Activated CD8-positive, alpha-beta memory T cell treated with anti-CD3 and anti-CD28 coated beads, Interleukin-2, amount 50 U/mL, for 1 hour (primary cell): ENCODE measurements around the gene PLOD3.

Source experiments
- DNase-seq: peaks from one replicate; pipeline ENCODE4 v3.0.0-alpha.2; 2020; ENCODE audit errors: extremely low read depth

The PLOD3 gene

DNA sequence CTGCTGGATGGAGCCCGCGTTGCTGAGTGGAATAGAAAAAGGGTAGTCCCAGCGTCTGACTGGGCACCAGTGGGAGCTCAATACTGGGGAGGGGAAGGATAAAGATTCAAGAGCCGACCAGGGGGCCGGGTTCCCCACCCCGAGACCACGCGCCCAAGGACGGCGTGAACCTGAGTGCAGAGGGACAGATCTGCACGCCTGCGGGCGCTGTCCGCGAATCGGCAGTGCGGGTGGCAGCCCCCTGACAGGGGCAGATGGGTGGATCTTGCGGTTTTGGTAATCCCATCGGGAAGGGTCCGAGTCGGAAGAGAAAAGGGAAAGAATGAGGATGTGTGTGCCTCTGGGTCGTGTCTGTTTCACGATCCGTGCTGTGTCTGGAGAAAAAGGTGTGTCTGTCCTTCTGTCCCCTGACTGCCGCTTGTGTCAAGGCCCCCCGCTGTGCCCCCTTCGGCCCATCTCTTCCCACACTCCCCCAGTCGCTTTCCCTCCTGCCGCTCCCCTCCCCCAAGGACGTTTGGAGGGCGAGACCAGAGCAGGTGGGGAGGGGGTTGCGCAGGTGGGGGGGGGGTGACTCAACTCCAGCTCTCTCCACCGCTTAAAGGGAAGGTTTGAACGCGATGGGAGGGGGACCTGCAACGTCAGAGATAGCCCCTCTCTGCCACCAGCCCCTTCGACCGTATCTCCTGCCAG lies 51.3 kb downstream of the PLOD3 start:
- DNase-seq, result no peak

DNA sequence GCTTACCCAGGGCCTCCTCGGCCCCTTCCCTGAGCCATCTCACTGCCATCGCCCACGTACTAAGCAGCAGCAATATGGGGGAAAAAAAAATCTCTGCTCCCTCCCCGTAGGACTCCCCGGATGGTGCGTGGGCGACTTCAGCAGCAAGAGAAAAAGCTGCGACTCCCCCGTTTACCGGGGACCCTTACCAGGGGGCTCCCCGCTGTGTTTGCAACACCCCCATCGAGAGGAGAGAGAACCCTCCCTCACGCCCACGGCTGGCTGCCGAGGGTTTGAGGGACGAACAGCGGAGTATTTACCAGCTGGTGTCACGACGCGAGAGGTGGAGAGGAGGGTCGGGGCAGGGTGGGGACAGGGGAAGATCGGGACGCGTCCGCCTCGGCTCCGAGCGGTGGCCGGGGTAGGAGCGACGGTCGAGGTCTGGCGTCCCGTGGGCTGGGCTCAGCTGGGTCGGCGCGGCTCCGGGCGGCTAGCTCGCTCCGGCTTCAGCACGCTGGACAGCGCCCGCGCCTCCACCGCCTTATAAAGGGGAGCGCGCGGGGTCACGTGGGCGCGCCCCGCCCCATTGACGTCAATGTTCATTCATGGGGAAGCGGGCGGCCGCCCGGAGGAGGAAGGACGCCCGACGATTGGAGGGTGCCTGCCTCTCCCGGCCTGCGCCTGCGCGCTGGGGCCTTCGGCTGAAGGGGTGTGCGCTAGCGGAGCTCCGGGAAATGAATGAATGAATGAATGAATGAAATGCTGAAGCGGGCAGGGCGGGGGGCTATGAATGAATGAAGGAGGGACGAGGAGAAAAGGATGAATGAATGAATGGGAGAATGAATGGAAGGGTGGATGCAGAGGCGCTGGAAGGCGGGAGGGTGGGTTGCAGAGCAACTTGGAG lies 52.1 kb downstream of the PLOD3 start, which contains the start of gene VGF:
TSS of gene VGF (minus strand) at position 495 of the 883 bp plus-strand sequence. CDS start 726 bp downstream, outside the sequence.
- peak; percentile 72 for DNase-seq

DNA sequence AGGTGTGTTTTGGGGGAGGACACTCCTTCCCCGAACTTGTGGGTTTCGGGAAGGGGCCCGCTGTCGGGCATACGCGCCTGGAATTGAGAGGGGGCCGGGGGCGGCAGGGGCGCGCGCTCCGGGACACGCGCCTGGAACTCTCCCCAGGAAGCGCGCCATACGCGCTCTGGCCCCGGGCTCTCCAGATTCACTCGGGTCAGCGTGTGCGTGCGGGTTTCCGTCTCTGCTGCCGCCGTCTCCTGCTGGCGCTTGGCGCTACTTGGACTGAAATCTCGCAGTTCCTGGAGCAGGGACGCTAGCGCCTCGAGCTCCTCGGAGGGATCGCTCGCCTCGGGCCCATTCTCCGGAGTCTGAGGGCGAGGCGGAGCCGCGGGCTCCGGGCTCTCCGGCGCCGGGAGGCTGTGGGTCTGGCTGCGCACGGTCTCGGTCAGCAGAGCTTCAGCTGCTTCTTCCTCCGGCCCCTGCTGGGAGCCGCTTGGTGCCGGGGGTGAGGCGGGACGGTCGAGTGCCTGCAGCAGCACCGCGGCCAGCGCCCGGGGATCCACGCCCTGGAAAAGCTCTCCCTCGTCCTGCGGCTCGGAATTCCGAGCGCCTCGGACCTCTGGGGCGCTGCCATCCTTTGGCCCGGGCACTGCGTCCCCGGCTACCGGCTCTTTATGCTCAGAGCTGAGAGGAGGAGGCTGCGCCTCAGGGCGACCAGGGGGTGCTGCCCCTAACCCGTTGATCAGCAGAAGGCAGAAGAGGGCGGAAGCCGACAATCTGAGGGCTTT lies 53.1 kb downstream of the PLOD3 start:
- DNase-seq, result no peak

DNA sequence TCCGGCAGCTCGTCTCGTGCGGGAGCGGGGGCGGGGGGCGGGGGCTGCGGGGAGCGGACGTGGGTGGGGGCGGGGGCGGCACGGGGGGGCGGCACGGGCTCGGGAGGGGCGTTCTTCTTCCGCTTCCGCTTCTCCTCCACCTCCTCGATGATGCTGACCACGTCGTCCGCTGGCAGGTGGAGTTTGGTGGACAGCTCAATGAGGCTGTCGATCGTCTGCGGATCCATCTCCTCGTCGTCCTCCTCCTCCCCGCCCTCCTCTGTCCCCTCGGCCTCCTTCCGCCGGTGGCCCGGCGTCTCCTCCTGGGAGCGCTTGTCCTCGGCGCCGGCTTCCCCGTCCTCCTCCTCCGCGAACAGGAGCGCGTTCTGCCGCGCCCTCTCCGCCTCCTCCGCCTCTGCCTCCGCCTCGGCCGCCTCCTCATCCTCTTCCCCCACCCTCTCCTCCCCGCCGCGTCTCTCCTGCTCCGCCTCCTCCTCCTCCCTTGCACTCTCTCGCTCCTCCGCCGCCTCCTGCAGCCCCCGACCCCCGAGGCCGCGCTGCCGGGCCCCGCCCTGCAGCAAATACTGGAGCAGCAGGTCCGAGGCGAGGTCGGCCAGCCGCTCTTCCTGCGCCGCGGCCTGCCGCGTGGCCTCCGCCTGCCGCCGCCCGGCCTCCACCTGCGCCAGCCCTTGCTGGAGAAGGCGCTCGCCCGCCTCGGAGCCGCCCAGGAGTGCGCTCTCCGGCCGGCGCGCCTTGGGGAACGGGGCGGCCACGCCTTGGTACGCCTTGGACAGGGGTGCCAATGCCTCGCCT lies 53.9 kb downstream of the PLOD3 start:
- no peak for DNase-seq

DNA sequence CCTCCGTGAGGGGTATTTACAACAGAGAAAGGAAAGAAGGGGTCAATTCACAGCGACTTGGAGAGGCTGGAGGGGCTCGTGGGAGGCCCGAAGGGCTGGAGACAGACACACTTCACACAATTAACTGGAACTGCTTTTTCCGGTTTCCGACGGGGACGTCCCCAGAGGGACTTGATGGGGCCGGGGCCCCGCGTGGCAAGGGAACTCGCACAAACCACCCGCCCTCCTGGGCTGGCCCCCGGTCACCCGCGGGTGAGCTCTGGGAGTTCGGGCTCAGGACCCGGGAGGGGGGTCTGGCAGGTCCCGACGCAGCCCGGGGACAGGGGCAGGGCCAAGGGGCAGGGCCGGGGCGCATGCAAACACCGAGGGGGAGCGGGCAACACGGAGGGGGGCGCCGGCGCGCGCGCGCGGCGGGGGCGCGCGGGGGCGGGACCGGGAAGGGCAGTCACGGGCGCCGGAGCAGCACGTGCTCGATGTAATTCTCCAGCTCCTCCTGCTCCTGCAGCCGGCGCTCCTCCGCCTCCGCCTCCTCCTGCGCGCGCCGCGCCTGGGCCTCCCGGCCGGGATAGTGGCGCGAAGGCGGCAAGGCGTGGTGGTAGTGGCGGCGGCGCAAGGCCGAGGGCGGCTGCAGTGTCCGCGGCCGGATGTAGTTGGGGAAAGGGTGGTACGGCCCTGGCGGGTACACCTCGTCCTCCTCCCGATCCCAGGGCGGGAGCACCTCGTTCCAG lies 54.7 kb downstream of the PLOD3 start:
- no peak for DNase-seq

DNA sequence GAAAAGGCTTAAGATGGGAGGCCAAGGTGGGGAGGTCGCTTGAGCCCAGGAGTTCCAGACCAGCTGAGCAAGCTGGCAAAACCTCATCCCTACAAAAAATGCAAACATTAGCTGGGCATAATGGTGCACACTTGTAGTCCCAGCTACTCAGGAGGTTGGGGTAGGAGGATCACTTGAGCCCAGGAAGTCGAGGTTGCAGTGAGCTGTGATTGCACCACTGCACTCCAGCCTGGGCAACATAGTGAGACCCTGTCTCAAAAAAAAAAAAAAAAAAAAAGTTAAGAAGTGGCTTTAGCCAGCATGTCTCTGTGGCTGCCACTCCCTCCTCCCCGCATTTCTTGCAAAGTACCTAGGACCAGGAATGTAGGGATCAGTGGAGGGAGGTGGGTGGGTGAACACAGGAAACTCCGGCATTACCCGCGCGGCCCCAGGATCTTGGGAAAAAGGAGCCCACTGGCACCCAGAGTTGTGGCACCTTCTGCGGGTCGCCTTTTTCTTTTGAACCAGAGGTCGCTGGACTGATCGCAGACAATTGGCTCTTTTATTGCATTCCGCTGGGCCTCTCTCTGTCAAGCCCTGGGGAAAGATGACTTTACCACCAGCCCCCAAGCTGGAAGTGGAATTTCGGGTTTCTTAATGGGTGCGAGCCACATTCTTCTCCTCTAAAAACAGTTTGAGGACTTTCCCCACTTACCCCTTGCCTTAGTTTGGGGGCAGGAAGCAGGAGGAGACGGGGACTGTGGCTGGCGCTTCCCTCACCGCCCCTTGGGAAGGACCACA lies 55.5 kb downstream of the PLOD3 start:
- no peak for DNase-seq

DNA sequence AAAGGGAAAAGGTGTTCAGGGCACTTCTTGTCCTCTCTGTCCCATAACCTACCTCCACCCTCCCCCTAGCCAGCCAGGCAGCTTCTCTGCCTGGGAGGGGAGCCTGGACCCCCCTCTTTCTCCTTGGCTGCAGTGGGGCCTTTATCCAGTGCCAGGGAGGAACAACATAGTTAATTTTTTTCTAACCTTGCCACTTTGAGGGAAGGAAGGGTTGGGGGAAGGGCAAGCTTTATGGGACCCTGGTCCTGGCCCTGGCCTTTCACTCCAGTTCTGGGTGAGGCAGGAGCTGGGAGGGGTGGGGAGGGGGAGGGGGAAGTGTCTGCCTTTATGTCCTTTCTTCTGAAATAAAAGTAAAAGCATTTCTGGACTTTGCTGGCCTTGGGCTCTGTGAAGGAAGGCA lies 56.5 kb downstream of the PLOD3 start:
- DNase-seq, result no peak

DNA sequence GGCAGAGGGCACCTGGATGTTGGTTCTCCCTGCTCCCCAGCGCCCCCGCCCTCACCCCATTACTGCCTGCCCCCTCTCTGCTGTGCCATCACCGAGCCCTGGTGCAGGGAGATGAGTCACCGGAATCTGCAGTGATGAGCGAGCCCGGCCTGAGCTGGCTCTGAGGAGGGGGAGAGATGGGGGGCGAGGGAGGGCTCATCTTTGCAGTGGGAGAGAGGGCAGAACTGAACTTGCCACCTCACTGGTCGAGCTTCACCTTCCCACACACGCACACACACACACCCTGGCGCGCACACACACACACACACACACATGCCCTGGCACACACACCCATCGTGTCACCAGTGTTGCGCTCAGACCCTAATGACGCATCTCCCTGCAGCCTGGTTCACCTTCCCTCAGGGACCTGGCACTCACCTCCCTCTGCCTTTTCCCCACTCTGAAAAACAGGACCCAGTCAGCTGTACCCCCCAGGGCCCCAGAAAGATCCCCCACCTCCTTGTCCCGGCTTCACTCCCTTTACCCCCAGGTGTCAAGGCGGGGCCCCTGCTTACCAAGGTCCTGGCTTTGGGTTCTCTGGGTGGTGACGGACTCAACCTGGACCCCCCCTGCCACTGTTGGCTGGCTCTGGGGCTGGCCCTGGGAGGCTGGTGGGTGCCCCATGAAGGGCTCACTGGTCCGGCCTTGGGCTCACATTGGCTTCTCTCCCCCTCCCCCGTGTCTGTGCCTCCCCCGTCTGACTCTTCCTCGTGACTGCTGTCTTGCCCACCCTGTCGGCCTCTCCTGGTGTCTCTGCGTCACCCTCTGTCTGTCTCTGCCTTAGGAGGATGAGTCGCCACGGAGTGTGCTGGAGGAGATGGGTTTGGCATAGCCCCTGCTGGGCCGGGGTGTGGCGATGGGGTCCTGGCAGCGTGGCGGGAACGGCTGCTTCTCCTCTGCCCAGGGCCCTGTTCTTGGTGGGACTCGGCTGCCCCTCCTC lies 57.4 kb downstream of the PLOD3 start:
- DNase-seq, result no peak

DNA sequence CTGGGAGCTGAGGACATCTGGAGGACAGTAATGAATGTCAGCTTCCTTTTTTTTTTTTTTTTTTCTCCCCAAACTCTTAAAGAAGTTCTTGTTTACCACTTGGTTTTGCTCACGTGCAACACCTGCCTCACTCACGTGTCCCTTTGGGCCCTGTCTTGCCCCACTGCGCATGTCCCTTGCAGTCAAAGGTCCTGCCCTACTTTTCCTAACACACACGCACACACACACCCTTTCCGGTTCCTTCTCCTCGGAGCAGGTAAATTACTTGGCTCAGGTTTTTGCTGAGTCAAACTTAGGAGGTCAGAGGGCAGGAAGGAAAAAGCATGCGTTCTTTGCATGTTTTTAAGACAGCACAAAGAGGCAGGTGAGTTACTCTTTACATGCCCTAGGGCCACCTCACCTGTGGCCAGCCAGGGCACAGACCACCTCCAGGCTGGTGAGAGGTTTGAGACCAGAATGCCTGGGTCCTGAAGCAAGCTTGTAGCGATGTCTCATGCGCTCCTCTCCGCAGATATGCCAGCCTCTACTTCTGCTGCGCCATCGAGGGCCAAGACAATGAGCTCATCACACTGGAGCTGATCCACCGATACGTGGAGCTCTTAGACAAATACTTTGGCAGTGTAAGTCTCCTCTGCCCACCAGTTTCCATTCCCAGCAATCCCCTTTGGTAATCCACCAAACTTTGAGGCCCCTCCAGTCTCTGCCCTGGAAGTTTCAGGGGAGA lies 60.4 kb downstream of the PLOD3 start:
- DNase-seq, result no peak

DNA sequence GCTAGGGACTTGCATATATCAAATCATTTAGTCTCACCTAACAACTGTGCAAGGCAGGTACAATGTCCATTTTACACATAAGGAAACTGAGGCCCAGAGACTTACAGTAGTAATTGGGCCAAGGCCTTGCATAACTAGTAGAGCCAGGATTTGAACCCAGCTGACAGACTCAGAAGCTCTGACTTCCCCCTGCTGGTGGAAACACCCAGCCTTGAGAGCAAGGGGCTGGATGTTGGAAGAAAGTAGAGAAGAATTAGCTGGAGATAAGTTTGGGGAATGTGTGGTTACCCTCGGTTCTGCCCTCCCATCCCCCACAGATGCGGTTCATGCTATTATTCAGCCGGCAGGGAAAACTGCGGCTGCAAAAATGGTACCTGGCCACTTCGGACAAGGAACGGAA lies 61.1 kb downstream of the PLOD3 start:
- DNase-seq, result no peak
